GM19328 (cell line): ENCODE results near the gene POU5F2.

Experiments
- ATAC-seq: cut with Tn5 transposase; IDR thresholded peaks from one replicate; pipeline ENCODE4 v1.9.1; 2021; ENCODE audit warnings: mild to moderate bottlenecking, moderate library complexity; ENCODE audit not compliant: unreplicated experiment

Gene POU5F2

DNA sequence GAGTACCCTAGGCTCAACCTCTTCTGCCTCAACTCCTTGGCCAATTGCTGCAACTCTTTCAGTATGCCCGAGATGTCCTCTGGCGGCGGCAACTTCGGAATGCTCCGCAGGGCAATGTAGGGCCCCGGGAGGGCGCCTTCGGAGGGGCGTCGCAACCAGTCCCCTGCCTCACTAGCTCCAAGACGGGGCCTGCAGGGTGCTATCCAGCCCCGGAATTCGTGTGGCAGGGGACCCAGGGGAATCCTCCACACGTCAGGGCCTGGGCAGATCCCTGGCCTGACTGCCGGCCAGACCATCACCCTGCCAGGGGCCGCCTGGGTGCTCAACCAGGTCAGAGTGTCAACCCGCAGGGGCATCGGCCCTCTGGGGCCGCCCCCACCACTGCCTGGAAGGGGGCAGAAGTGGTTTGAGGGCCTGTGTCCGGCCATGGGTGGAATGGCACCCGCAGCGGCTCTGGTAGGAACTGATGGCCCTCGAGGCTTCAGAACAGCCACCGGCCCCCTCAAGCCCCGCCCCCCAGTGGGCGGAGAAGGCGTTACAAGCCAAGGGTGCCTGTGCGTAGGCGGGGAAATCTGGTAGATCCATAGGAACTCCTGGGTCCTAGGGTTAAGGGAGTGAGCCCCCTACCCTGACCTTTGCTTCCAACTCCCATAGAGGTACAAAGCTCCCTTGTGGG lies at the start of gene POU5F2:
TSS of gene POU5F2 (minus strand) at position 465 of the 676 bp plus-strand sequence. CDS start at position 428, 37 bp downstream.
- ATAC-seq: no peak

GRCh38 chr5:93790401-93790800 lies 49.0 kb upstream of the POU5F2 start:
- ATAC-seq: no peak

DNA sequence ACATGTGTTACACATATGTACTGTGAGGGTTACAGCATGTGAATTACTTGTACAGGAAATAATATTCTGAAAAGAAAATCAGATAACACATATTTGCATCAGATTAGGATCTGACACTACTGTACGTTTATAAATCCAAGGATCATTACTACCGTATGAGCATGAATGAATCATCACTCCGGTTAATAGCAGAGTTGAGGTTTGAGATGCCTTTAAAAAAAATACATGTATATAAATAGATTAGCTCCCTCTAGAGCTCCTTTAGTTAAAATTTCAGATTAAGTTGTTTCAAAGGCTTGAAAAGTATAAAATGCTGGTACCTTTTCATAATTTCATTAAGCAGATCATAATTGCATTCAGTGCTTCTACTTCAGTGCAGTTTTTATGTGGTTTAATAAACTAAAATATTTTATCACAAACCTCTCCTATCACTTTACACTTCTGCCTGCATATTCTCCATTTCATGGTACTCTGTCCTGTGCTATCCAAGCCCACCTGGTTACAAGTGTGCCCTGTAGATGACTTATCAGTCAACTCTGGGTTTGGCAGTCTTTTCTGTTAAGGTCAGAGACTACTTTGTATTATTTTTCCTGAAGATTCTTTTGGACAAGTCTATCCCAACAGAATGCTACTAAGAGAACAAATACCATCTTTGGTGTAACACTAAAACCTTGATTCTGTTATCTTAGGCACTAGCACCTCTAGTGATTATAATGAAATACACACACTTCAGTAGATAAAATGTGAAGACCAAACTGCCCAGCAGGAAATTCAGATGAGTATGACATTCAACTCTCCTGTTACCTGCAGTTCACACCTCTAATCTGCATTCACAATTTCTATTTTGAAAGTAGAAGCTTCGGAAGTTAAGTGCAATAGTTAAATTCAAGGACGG lies 48.0 kb upstream of the POU5F2 start:
- ATAC-seq: no peak

- no peak for ATAC-seq
Measured at GRCh38 chr5:93787598-93787997, 46.2 kb upstream of the POU5F2 start.

GRCh38 chr5:93785475-93785874 lies 44.1 kb upstream of the POU5F2 start:
- no peak for ATAC-seq

GRCh38 chr5:93782978-93783377 lies 41.6 kb upstream of the POU5F2 start:
- no peak for ATAC-seq

- ATAC-seq: no peak
Measured at GRCh38 chr5:93777620-93778019, 36.2 kb upstream of the POU5F2 start.

DNA sequence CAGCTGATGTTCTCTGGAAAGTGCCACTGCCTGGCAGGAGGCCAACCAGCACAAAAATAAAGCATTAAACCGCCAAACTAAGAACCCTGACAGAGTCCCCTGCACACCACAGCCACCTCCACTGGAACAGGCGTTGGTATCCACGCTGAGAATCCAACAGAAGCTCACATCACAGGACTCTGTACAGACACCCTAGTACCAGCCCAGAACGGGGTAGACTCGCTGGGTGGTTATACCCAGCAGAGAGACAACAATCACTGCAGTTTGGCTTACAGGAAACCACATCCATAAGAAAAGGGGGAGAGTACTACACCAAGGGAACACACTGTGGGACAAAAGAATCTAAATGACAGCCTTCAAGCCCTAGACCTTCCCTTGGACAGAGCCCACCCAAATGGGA lies 15.0 kb upstream of the POU5F2 start:
- no peak for ATAC-seq

DNA sequence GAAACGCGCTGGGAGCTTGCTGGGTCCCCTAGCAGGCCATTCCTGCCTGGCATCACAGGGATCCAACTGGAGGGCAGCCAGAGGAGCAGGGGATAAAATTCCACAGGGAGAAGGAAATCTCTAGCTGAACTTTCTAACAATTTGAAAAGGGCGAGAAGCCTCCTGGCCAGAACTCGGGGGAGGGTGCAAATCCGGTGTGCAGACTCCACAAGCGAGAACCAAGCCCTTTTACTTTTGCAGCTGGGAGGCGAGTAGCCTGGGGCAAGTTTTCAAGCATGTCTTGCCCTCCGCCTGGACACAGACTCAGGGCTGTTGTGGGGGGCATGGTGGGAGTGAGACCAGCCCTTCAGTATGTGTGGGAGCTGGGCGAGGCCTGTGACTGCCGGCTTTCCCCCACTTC lies 14.3 kb upstream of the POU5F2 start:
- no peak for ATAC-seq

GRCh38 chr5:93748875-93749397 lies 7.5 kb upstream of the POU5F2 start:
- ATAC-seq: no peak

DNA sequence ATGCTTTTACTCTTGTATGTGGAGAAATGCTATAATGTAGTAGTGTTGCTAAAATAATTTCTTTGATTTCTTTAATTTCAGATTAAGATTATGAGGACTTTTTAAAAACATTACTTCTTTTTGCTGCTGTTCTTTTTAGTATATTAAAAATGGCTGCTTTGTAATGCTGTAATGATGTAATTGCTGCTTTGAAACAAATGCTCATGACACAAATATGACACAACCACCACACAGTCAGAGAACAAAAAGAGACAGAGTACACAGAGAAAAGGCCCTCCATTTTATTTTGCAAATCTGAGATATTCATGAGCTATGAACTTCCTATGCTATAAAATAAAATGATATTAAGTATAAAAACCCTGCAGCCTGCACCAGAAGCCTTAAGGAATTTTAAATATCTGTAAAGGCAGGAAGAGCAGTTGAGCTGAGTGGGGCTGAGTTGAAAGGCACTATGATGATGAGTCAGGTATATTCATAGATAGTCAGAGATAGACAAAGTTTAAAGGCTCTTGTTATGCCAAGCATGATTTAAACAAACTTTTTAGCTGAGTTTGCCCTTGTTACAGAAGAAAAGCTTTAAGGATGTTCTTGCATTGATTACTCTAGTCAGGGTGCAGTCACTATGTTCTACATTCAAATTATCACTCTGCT lies 5.1 kb upstream of the POU5F2 start:
- no peak for ATAC-seq

- ATAC-seq: no peak
Measured at GRCh38 chr5:93736284-93736683, 5.1 kb downstream of the POU5F2 start.

- no peak for ATAC-seq
Measured at GRCh38 chr5:93735378-93735777, 6.0 kb downstream of the POU5F2 start.

- no peak for ATAC-seq
Measured at GRCh38 chr5:93731987-93732386, 9.4 kb downstream of the POU5F2 start.

- no peak for ATAC-seq
Measured at GRCh38 chr5:93726595-93726994, 14.8 kb downstream of the POU5F2 start.

DNA sequence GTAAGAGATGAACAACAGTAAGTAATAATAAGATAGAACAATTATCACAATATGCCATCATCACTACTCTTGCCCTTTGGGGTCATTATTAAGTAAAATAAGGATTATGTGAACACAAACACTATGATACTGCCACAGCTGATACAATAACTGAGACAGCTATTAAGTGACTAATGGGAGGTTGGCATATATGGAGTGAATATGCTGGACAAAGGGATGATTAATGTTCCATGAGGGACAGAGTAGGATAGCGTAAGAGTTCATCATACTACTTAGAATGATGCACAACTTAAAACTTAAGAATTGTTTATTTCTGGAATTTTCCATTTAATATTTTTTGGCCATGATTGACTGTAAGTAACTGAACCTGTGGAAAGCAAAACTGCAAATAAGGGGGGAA lies 16.6 kb downstream of the POU5F2 start:
- ATAC-seq: no peak

- ATAC-seq: no peak
Measured at GRCh38 chr5:93723681-93724080, 17.7 kb downstream of the POU5F2 start.

DNA sequence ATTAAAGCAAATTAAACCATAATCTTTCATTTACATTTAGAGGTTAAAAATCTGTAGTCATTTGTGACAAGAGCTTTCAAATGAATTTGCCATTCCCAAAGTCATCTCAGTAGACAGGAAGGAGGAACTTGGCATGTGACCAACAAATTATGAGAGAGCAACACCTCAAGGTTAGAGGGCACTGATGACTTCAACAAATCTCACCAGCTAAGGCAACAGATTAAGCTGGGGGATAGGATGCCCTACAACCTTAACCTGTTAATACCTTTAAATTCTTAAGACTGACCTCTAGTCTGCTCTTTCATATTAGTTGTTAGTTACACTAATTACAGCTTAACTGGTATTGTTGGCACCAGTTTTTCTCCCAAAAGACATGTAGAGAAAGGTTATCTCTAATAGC lies 18.4 kb downstream of the POU5F2 start:
- no peak for ATAC-seq

GRCh38 chr5:93722588-93722987 lies 18.8 kb downstream of the POU5F2 start:
- ATAC-seq: no peak

- no peak for ATAC-seq
Measured at GRCh38 chr5:93721511-93721910, 19.9 kb downstream of the POU5F2 start.

DNA sequence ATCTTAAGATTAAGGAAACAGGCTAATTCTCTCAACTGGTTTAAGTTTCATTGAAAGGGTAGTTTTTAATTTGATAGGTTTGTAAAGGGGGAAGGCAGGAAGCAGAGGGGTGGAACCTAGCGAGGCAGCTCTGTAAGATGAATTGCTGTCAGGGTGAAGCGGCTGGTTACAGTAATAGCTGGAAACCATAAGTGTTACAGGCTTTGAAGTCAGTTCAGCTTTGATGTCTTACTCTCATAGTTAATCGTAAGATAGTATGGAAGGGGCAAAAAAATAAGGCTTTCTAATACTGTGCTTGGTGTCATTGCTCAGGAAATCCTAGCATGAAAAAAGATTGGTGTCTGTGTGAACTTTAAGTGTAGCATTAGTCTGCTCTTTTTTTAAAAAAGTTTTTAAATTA lies 20.3 kb downstream of the POU5F2 start:
- ATAC-seq: no peak
